Naive thymus-derived CD4-positive, alpha-beta T cell (primary cell): ENCODE data around the gene MPL. TPM values are rescaled to one million over a fixed set of nuclear protein-coding genes. Genes with fewer than 3 reads are reported as not detected.

Experiments
- ATAC-seq: fragments of 150-1000 bp; cut with Tn5 transposase; 2 replicates; pipeline ENCODE4 v1.10.0; 2021; ENCODE audit warnings: mild to moderate bottlenecking, moderate library complexity
- CTCF ChIA-PET: fragments of 350-600 bp; sonication (Branson Sonifier 250); formaldehyde crosslinking; loops from one replicate; lab custom pipeline; 2021; ENCODE audit warnings: antibody characterized with exemption; lab: Charles Lee
- POLR2A ChIA-PET: fragments of 350-600 bp; sonication (Branson Sonifier 250); formaldehyde crosslinking; loops from one replicate; lab custom pipeline; 2021; ENCODE audit warnings: antibody characterized with exemption, inconsistent platforms; lab: Charles Lee
- DNase-seq, 9 donors: peaks; one replicate each; pipeline versions ENCODE4 v3.0.0 to v3.0.0-alpha.2; 2020 to 2022; ENCODE audit warnings: mixed read lengths in 1 of 9
- H3K27ac ChIP-seq: one replicate; pipeline ENCODE4 v1.7.0; 2013; ENCODE audit warnings: mild to moderate bottlenecking, low read depth, low read length, moderate library complexity
- H3K27me3 ChIP-seq, 2 donors: one replicate each; pipeline ENCODE4 v1.7.0; 2013; ENCODE audit warnings: low read length in 2 of 2, mild to moderate bottlenecking in 2 of 2, moderate library complexity in 2 of 2; ENCODE audit not compliant: control insufficient read depth in 2 of 2, insufficient read depth in 2 of 2
- H3K36me3 ChIP-seq, 3 experiments: 1 replicate in 2 of 3; 2 replicates in 1 of 3; pipeline ENCODE4 v1.7.0; 2013; ENCODE audit warnings: low read length in 3 of 3, mild to moderate bottlenecking in 3 of 3, moderate library complexity in 1 of 3; ENCODE audit not compliant: insufficient read depth in 3 of 3, control insufficient read depth in 2 of 3
- H3K4me1 ChIP-seq, 2 donors: one replicate each; pipeline ENCODE4 v1.7.0; 2013; ENCODE audit warnings: low read length in 2 of 2, mild to moderate bottlenecking in 2 of 2, moderate library complexity in 1 of 2; ENCODE audit not compliant: control insufficient read depth in 2 of 2, insufficient read depth in 2 of 2
- H3K4me3 ChIP-seq: 2 replicates; pipeline ENCODE4 v1.7.0; 2013; ENCODE audit warnings: mild to moderate bottlenecking, low read length
- H3K9me3 ChIP-seq, 3 experiments: 1 replicate in 2 of 3; 2 replicates in 1 of 3; pipeline ENCODE4 v1.7.0; 2013; ENCODE audit warnings: low read length in 3 of 3; ENCODE audit not compliant: control insufficient read depth in 2 of 3
- H3K27ac Mint-ChIP-seq, 9 donors: one replicate each; pipeline ENCODE4 v1.8.0; 2020 to 2022; ENCODE audit warnings: mixed read lengths in 9 of 9, mild to moderate bottlenecking in 8 of 9, moderate library complexity in 5 of 9, inconsistent platforms in 2 of 9
- H3K27me3 Mint-ChIP-seq, 5 donors: one replicate each; pipeline ENCODE4 v1.8.0; 2021 to 2022; ENCODE audit warnings: mixed read lengths in 5 of 5, mild to moderate bottlenecking in 1 of 5
- H3K36me3 Mint-ChIP-seq, 5 donors: one replicate each; pipeline ENCODE4 v1.8.0; 2020 to 2022; ENCODE audit warnings: mixed read lengths in 5 of 5, mild to moderate bottlenecking in 3 of 5, inconsistent platforms in 1 of 5
- H3K4me1 Mint-ChIP-seq, 7 donors: one replicate each; pipeline ENCODE4 v1.8.0; 2020 to 2022; ENCODE audit warnings: mixed read lengths in 7 of 7, mild to moderate bottlenecking in 3 of 7, inconsistent platforms in 1 of 7
- H3K4me3 Mint-ChIP-seq, 10 donors: one replicate each; pipeline ENCODE4 v1.8.0; 2020 to 2022; ENCODE audit warnings: mild to moderate bottlenecking in 10 of 10, mixed read lengths in 10 of 10, moderate library complexity in 6 of 10, inconsistent platforms in 2 of 10
- H3K9me3 Mint-ChIP-seq, 11 donors: one replicate each; pipeline ENCODE4 v1.8.0; 2020 to 2022; ENCODE audit warnings: mixed read lengths in 11 of 11, mild to moderate bottlenecking in 4 of 11, inconsistent platforms in 1 of 11, moderate library complexity in 1 of 11
- intact Hi-C, 2 donors: fragments of 100-400 bp; cut with micrococcal nuclease; formaldehyde crosslinking; loops; one replicate each; pipeline ENCODE4 v1.15.1; 2023
- polyA plus RNA-seq, 2 donors: library from polyadenylated mRNA; unstranded; fragments of 300-500 nt; fragmentation: Illumina TruSeq; gene quantifications; one replicate each; pipeline ENCODE4 v1.2.3, GENCODE V29; 2021
- total RNA-seq, 6 experiments: library from RNA in 5 of 6; stranded (reverse) in 5 of 6; gene quantifications; 1 replicate in 5 of 6; 2 replicates in 1 of 6; pipeline ENCODE4 v1.2.3 and lab custom pipeline; 2021 to 2026

MPL gene
- total and polyA plus RNA-seq, 7 experiments from 2014 or later = 0.21 to 0.98 TPM; not detected in 5

DNA sequence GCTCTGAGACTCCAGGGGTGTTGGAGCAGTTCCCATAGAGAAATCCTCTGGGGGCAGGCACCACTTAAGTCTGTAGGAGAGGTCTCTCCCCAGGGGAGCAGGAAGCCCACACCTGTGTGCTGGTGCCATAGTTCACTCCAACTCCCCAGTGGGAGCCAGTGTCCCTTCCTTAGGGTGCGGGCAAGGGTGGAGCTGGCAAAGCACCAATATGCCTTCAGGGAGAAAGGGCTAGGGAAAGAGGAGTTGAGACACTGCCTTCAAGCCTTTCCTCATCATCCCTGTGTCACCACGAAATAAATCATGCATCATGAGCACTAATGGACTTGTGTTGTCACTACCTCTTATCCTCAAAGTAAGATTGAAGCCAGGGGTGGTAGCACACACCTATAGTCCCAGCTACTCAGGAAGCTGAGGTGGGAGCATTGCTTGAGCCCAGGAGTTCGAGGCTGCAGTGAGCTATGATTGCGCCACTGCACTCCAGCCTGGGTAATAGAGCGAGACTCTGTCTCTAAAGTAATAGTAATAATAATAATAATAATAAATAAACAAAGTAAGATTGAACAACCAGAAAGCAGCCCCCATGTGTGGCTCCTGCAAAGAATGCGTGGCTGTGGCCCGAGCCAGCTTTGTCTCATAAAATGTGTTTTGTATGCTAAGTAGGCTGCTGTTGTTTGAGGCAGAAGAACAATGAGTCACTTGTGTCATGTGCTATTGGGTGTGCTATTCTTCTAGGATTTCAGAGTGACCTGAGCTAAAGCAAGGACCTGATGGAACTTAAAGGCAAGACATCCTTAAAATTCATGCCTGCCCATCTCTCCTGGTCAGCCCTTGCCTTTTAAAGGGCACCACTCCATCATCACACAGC is 43.5 kb upstream of the MPL start:
- peaks cover 8 to 16% of the 10 kb centered on the region in 2 donors for H3K4me1 ChIP-seq
- DNase-seq = no peak
- Mint-ChIP-seq H3K36me3 (no peaks in the 10 kb centered on the region), H3K27ac (peak overlapping the region in 5 of 9 donors; percentile 14 to 89 (median 75)), H3K4me1 (peaks cover 4 to 29% (median 22%) of the 10 kb centered on the region in 7 donors), H3K4me3 (peak overlapping the region in 1 of 10 donors; percentile 32), H3K9me3 (no peaks in the 10 kb centered on the region), H3K27me3 (no peaks in the 10 kb centered on the region)
- intact Hi-C loops = no loop called here
- peak overlapping the region; percentile 7 for H3K27ac ChIP-seq
- ATAC-seq = no peak
- ChIA-PET POLR2A (no interaction called here), CTCF (no interaction called here)
- no peaks in the 10 kb centered on the region for H3K36me3 ChIP-seq
- H3K4me3 ChIP-seq = no peak overlapping the region
- no peaks in the 10 kb centered on the region for H3K27me3 ChIP-seq
- no peaks in the 10 kb centered on the region for H3K9me3 ChIP-seq

DNA sequence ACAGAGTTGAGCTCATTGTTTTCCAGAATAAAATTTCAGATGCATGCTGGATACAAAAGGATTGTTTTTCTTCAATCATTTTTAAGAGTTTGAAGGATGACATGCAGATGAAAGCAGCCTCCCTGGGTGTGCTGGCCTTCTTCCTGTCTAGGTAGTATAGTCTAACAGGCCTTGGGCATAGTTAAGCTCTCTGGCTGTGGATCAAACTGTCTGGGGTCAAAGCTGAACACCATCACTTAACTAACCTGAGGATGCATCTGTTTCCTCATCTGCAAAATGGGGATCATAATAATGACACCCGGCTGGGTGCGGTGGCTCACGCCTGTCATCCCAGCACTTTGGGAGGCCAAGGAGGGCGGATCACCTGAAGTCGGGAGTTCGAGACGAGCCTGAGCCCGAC is 42.9 kb upstream of the MPL start:
- ChIA-PET POLR2A (no interaction called here), CTCF (no interaction called here)
- peak overlapping the region in 3 of 10 donors; percentile 26 to 42 (median 32) for H3K4me3 Mint-ChIP-seq
- Histone ChIP-seq H3K27me3 (no peaks in the 10 kb centered on the region), H3K36me3 (no peaks in the 10 kb centered on the region), H3K4me1 (peaks cover 8 to 16% of the 10 kb centered on the region in 2 donors), H3K27ac (peak overlapping the region; percentile 7), H3K9me3 (no peaks in the 10 kb centered on the region), H3K4me3 (no peak overlapping the region)
- peaks cover 4 to 29% (median 22%) of the 10 kb centered on the region in 7 donors for H3K4me1 Mint-ChIP-seq
- H3K36me3 Mint-ChIP-seq = no peaks in the 10 kb centered on the region
- DNase-seq = no peak
- H3K27me3 Mint-ChIP-seq = no peaks in the 10 kb centered on the region
- intact Hi-C loops = loop anchor here in 1 of 2 donors (5.0 kb wide), 1 partner anchor 63 kb away; the partner anchor contains the start of gene CDC20
- H3K27ac Mint-ChIP-seq = peak overlapping the region in 8 of 9 donors; percentile 36 to 90 (median 78)
- no peak for ATAC-seq
- H3K9me3 Mint-ChIP-seq = no peaks in the 10 kb centered on the region

DNA sequence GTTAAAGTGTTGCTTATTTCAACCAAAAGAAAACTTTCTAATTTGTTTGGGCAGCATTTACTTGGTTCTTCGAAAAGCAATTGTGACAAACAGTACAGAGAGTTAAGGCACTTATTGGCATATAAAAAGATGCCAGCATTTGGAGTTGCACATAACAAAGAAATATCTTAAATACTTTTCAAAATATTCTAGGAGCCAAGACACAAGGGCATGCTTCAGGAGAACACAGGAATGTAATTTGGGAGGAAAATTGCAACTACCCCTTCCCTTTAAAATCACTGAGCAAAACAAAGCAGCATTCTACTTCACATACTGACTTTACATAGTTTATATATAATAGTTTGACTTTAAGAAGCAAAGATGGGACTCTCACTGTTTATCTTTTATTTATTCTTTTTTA is 41.4 kb upstream of the MPL start:
- H3K4me3 Mint-ChIP-seq = peak overlapping the region in 4 of 10 donors; percentile 50 to 75 (median 63)
- no peaks in the 10 kb centered on the region for H3K36me3 ChIP-seq
- peak overlapping the region; percentile 46 for H3K27ac ChIP-seq
- no peaks in the 10 kb centered on the region for H3K27me3 ChIP-seq
- intact Hi-C loops = loop anchor here in 1 of 2 donors (5.0 kb wide), 1 partner anchor 61 kb away; the partner anchor contains the start of gene CDC20
- CTCF ChIA-PET = no interaction called here
- no peaks in the 10 kb centered on the region for H3K36me3 Mint-ChIP-seq
- no peaks in the 10 kb centered on the region for H3K9me3 ChIP-seq
- POLR2A ChIA-PET = no interaction called here
- H3K4me3 ChIP-seq = no peak overlapping the region
- H3K4me1 Mint-ChIP-seq = peaks cover 4 to 29% (median 22%) of the 10 kb centered on the region in 7 donors
- peak overlapping the region; percentile 56 to 95 (median 80) for H3K27ac Mint-ChIP-seq
- H3K27me3 Mint-ChIP-seq = no peaks in the 10 kb centered on the region
- ATAC-seq (no peak), DNase-seq (no peak)
- no peaks in the 10 kb centered on the region for H3K9me3 Mint-ChIP-seq
- peaks cover 8 to 16% of the 10 kb centered on the region in 2 donors for H3K4me1 ChIP-seq

DNA sequence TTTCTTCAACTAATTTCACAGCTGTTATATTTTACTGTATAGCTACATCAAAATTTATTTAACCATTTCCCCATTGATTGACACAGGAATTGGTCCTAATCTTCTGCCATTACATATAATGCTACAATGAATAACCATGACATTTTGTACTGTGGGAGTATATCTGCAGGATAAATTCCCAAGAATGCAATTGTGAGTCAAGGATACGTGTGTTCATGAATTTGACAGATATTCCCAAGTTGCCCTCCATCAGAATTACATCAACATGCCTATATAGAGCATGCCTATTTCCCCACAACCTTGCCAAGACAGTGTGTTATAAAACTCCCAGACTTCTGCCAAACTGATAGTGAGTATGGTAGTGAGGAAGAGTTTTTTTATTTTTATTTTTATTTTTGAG is 39.6 kb upstream of the MPL start:
- ATAC-seq (no peak), DNase-seq (no peak)
- Histone ChIP-seq H3K9me3 (no peaks in the 10 kb centered on the region), H3K27me3 (no peaks in the 10 kb centered on the region), H3K4me1 (peaks cover 8 to 16% of the 10 kb centered on the region in 2 donors), H3K27ac (no peak overlapping the region), H3K4me3 (no peak overlapping the region), H3K36me3 (no peaks in the 10 kb centered on the region)
- H3K27me3 Mint-ChIP-seq = no peaks in the 10 kb centered on the region
- no peak overlapping the region for H3K27ac Mint-ChIP-seq
- H3K4me3 Mint-ChIP-seq = no peak overlapping the region
- intact Hi-C loops = loop anchor here in 1 of 2 donors (5.0 kb wide), 1 partner anchor 59 kb away; the partner anchor contains the start of gene CDC20
- no peaks in the 10 kb centered on the region for H3K9me3 Mint-ChIP-seq
- H3K36me3 Mint-ChIP-seq = no peaks in the 10 kb centered on the region
- ChIA-PET POLR2A (no interaction called here), CTCF (no interaction called here)
- H3K4me1 Mint-ChIP-seq = peaks cover 2 to 28% (median 22%) of the 10 kb centered on the region in 7 donors

DNA sequence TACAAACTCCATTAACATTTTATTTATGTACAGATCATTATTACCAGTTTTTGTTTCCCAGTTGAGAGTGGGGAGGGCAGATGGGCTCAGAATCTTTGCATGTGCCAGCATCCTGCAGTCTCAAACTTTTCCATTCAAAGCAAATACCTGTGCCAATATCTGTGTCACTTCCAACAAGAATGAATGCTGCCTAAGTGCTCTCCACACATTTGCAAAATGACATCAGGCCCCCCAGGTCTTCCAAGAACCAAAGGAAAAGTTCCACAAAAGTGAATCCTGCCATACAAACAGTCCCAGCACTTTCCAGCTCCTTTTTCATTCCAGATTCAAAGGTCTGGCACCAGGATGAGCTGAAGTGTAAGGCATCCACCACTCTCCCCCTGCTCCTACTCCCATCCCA is 38.5 kb upstream of the MPL start:
- Histone ChIP-seq H3K27ac (no peak overlapping the region), H3K4me3 (no peak overlapping the region), H3K27me3 (no peaks in the 10 kb centered on the region), H3K36me3 (no peaks in the 10 kb centered on the region), H3K9me3 (no peaks in the 10 kb centered on the region), H3K4me1 (peaks cover 8 to 16% of the 10 kb centered on the region in 2 donors)
- H3K27ac Mint-ChIP-seq = peak overlapping the region in 2 of 9 donors; percentile 20 to 34
- ChIA-PET CTCF (no interaction called here), POLR2A (interaction anchor here (0.6 kb wide), 1 partner anchor 11 kb away, joined by 3 read pairs; no protein-coding TSS in a partner anchor)
- H3K27me3 Mint-ChIP-seq = no peaks in the 10 kb centered on the region
- intact Hi-C loops = loop anchor here in 1 of 2 donors (5.0 kb wide), 1 partner anchor 58 kb away; the partner anchor contains the start of gene CDC20
- H3K36me3 Mint-ChIP-seq = no peaks in the 10 kb centered on the region
- H3K4me1 Mint-ChIP-seq = peaks cover 2 to 25% (median 21%) of the 10 kb centered on the region in 7 donors
- ATAC-seq = no peak
- no peak for DNase-seq
- H3K4me3 Mint-ChIP-seq = no peak overlapping the region
- no peaks in the 10 kb centered on the region for H3K9me3 Mint-ChIP-seq

DNA sequence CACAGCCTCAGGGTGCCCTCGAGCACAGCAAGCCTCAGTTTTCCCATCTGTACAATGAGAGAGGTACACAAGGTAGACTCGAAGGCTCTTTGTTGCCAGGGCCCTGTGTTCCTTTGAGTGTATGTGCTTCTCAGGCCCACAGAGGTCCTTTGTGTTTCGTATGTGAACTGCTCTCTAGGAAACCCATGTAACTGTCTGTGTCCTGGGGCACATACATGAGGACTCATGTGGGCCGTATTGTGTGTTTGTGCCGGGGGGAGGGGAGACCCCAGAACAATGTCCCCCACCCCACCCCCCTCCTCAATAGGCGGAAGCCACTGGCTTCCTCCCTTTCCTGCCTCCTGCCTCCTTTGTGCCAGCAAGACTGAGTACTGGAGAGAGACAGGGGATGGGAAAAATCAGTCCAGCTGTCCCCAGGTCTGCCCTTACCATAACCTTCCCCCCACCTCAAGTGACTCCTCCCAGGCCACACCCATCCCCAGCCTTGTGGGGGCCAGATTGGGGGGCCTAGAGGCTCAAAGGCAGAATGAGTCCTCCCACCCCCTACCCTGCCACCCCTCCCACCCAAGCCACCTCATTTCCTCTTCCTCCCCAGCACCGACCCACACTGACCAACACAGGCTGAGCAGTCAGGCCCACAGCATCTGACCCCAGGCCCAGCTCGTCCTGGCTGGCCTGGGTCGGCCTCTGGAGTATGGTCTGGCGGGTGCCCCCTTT is 37.1 kb upstream of the MPL start, which contains the start of gene TIE1:
Gene TIE1 (plus strand): TSS at position 605 of the 717 bp plus-strand sequence. CDS start 90 bp downstream, at position 695.
- POLR2A ChIA-PET = no interaction called here
- no peak within 1 kb of the TSS for H3K27ac ChIP-seq
- no peaks in the 10 kb centered on the region for H3K9me3 ChIP-seq
- peaks cover 5 to 6% of the 10 kb centered on the region in 2 donors for H3K4me1 ChIP-seq
- DNase-seq (no peak), ATAC-seq (no peak)
- peak within 1 kb of the TSS in 1 of 10 donors; percentile 53 for H3K4me3 Mint-ChIP-seq
- no peak within 1 kb of the TSS for H3K27ac Mint-ChIP-seq
- no peaks in the 10 kb centered on the region for H3K27me3 Mint-ChIP-seq
- CTCF ChIA-PET = no interaction called here
- no peaks in the 10 kb centered on the region for H3K9me3 Mint-ChIP-seq
- H3K27me3 ChIP-seq = no peaks in the 10 kb centered on the region
- intact Hi-C loops = no loop called here
- H3K36me3 ChIP-seq = no peaks in the 10 kb centered on the region
- H3K36me3 Mint-ChIP-seq = no peaks in the 10 kb centered on the region
- no peak within 1 kb of the TSS for H3K4me3 ChIP-seq
- peaks cover 2 to 19% (median 12%) of the 10 kb centered on the region in 7 donors for H3K4me1 Mint-ChIP-seq
